Breast epithelium (tissue), 3 donors: ENCODE measurements around the gene PMFBP1.

ENCODE experiments used
- CTCF ChIP-seq, 3 donors: fragments of 450-650 bp; IDR thresholded peaks; one replicate each; pipeline ENCODE4 v1.5.1; 2016 to 2017; ENCODE audit warnings: antibody characterized with exemption in 3 of 3, mild to moderate bottlenecking in 3 of 3, moderate library complexity in 3 of 3
- POLR2A ChIP-seq: fragments of 450-650 bp; IDR thresholded peaks from one replicate; pipeline ENCODE4 v1.6.1; 2016; ENCODE audit warnings: antibody characterized with exemption, mild to moderate bottlenecking, moderate library complexity
- POLR2AphosphoS5 ChIP-seq, 3 donors: sonication (generic); formaldehyde crosslinking; IDR thresholded peaks; one replicate each; pipeline ENCODE4 v1.6.1; 2017; ENCODE audit warnings: antibody characterized with exemption in 3 of 3

- TF ChIP-seq CTCF (IDR thresholded peaks at IDR 0.05) (no peak), POLR2A (no peak), POLR2AphosphoS5 (IDR thresholded peaks at IDR 0.05) (no peak)
Observed at GRCh38 chr16:72112452-72112792, 59.5 kb downstream of the PMFBP1 start.
